ENCODE measurements around the gene PTPRN2. TPM values are rescaled to one million over a fixed set of nuclear protein-coding genes. Genes with fewer than 3 reads are reported as not detected.
A peak's percentile ranks its signal among the peaks of the same experiment; 100 is the strongest.
"Not testable (repeated sequence)": the region's sequence is repeated elsewhere in the genome, so short reads cannot be mapped to it uniquely, and the experiment has no call there.

The PTPRN2 gene
- total RNA-seq, 1 experiment from 2014 or later = 1.1 TPM

- POLR2A ChIA-PET = no interaction called here
- CTCF ChIA-PET = no interaction called here
- BruUV-seq (replicated peaks) = no TSS peak
- in situ Hi-C loops (cut with HindIII; ENCODE audit: low pct_unique_long_range_greater_than_20kb, low sequenced_read_pairs) = no loop called here
- Histone ChIP-seq H3K4me1 (ENCODE audit: control insufficient read depth, insufficient read depth, low read length) (no peaks in the 10 kb centered on the region), H3K9me3 (ENCODE audit: control insufficient read depth, insufficient read depth, low read depth, low read length) (no peaks in the 10 kb centered on the region), H3K27me3 (ENCODE audit: control insufficient read depth, insufficient read depth, low read length) (no peaks in the 10 kb centered on the region), H3K36me3 (ENCODE audit: control insufficient read depth, insufficient read depth, low read length) (no peaks in the 10 kb centered on the region), H3K27ac (ENCODE audit: low read length) (no peak overlapping the region), H3K4me3 (ENCODE audit: low read depth in 2 of 2, low read length in 2 of 2) (no peak overlapping the region)
- no peak for DNase-seq (ENCODE audit: low read depth, low spot score)
- TF ChIP-seq POLR2AphosphoS5 (IDR thresholded peaks at IDR 0.05; ENCODE audit: low read depth, low read length) (no peak), CTCF (IDR thresholded peaks at IDR 0.05) (no peak), SIN3A (IDR thresholded peaks at IDR 0.05; ENCODE audit: borderline replicate concordance, insufficient read depth, low read depth, low read length) (no peak), REST (IDR thresholded peaks at IDR 0.05; ENCODE audit: insufficient read depth in 1 of 2, low read depth in 2 of 2, low read length in 1 of 2) (no peak), TCF7L2 (IDR thresholded peaks at IDR 0.05; ENCODE audit: low read depth, low read length) (no peak)
- intact Hi-C loops (cut with micrococcal nuclease; ENCODE audit: unreplicated experiment) = no loop called here
- ATAC-seq = peak; percentile 50; the same call in 1 of the 2 replicates
Observed at GRCh38 chr7:158524749-158525635, 62.6 kb downstream of the PTPRN2 start.

- CTCF ChIA-PET; in situ Hi-C loops (cut with HindIII; ENCODE audit: low pct_unique_long_range_greater_than_20kb, low sequenced_read_pairs); ATAC-seq: not testable (repeated sequence)
Observed at GRCh38 chr7:158524286-158524685, 63.3 kb downstream of the PTPRN2 start.

GRCh38 chr7:158523877-158524276, 63.7 kb downstream of the PTPRN2 start:
- intact Hi-C loops (cut with micrococcal nuclease; ENCODE audit: unreplicated experiment); POLR2A ChIA-PET; H3K4me1 ChIP-seq (ENCODE audit: control insufficient read depth, insufficient read depth, low read length); BruUV-seq (replicated peaks); DNase-seq (ENCODE audit: low read depth, low spot score); H3K9me3 ChIP-seq (ENCODE audit: control insufficient read depth, insufficient read depth, low read depth, low read length); CTCF ChIA-PET; H3K27ac ChIP-seq (ENCODE audit: low read length); H3K36me3 ChIP-seq (ENCODE audit: control insufficient read depth, insufficient read depth, low read length); H3K27me3 ChIP-seq (ENCODE audit: control insufficient read depth, insufficient read depth, low read length); H3K4me3 ChIP-seq (ENCODE audit: low read depth in 2 of 2, low read length in 2 of 2); ATAC-seq; in situ Hi-C loops (cut with HindIII; ENCODE audit: low pct_unique_long_range_greater_than_20kb, low sequenced_read_pairs): not testable (repeated sequence)

More at GRCh38 chr7:158524286-158524685, 63.3 kb downstream of the PTPRN2 start:
- DNase-seq (ENCODE audit: low read depth, low spot score); H3K4me3 ChIP-seq (ENCODE audit: low read depth in 2 of 2, low read length in 2 of 2); H3K9me3 ChIP-seq (ENCODE audit: control insufficient read depth, insufficient read depth, low read depth, low read length); BruUV-seq (replicated peaks); POLR2A ChIA-PET; H3K4me1 ChIP-seq (ENCODE audit: control insufficient read depth, insufficient read depth, low read length); H3K27me3 ChIP-seq (ENCODE audit: control insufficient read depth, insufficient read depth, low read length); H3K27ac ChIP-seq (ENCODE audit: low read length); intact Hi-C loops (cut with micrococcal nuclease; ENCODE audit: unreplicated experiment); H3K36me3 ChIP-seq (ENCODE audit: control insufficient read depth, insufficient read depth, low read length): not testable (repeated sequence)

DNA sequence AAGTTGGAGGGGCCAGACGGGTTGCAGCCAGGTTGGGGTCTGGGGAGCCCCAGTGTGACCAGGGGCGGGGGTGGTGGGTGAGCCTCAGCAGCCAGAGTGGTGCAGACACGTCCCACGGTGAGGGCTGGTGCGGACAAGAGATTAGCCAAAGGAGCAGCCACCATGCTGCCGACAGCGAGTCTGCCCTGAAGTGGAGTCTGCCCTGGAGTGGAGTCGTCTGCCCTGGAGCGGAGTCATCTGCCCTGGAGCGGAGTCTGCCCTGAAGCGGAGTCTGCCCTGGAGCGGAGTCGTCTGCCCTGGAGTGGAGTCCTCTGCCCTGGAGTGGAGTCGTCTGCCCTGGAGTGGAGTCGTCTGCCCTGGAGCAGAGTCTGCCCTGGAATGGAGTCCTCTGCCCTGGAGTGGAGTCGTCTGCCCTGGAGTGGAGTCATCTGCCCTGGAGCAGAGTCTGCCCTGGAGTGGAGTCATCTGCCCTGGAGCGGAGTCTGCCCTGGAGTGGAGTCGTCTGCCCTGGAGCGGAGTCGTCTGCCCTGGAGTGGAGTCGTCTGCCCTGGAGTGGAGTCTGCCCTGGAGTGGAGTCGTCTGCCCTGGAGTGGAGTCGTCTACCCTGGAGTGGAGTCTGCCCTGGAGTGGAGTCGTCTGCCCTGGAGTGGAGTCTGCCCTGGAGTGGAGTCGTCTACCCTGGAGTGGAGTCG, 64.3 kb downstream of the PTPRN2 start:
- H3K4me1 ChIP-seq (ENCODE audit: control insufficient read depth, insufficient read depth, low read length); intact Hi-C loops (cut with micrococcal nuclease; ENCODE audit: unreplicated experiment); H3K4me3 ChIP-seq (ENCODE audit: low read depth in 2 of 2, low read length in 2 of 2); CTCF ChIA-PET; H3K27ac ChIP-seq (ENCODE audit: low read length); DNase-seq (ENCODE audit: low read depth, low spot score); POLR2A ChIA-PET; H3K27me3 ChIP-seq (ENCODE audit: control insufficient read depth, insufficient read depth, low read length); in situ Hi-C loops (cut with HindIII; ENCODE audit: low pct_unique_long_range_greater_than_20kb, low sequenced_read_pairs); ATAC-seq; BruUV-seq (replicated peaks); H3K36me3 ChIP-seq (ENCODE audit: control insufficient read depth, insufficient read depth, low read length); H3K9me3 ChIP-seq (ENCODE audit: control insufficient read depth, insufficient read depth, low read depth, low read length): not testable (repeated sequence)

GRCh38 chr7:158521795-158522194, 65.8 kb downstream of the PTPRN2 start:
- POLR2A ChIA-PET; DNase-seq (ENCODE audit: low read depth, low spot score); H3K4me3 ChIP-seq (ENCODE audit: low read depth in 2 of 2, low read length in 2 of 2); ATAC-seq; CTCF ChIA-PET; H3K9me3 ChIP-seq (ENCODE audit: control insufficient read depth, insufficient read depth, low read depth, low read length); H3K27ac ChIP-seq (ENCODE audit: low read length); H3K36me3 ChIP-seq (ENCODE audit: control insufficient read depth, insufficient read depth, low read length); in situ Hi-C loops (cut with HindIII; ENCODE audit: low pct_unique_long_range_greater_than_20kb, low sequenced_read_pairs); BruUV-seq (replicated peaks); H3K4me1 ChIP-seq (ENCODE audit: control insufficient read depth, insufficient read depth, low read length); H3K27me3 ChIP-seq (ENCODE audit: control insufficient read depth, insufficient read depth, low read length); intact Hi-C loops (cut with micrococcal nuclease; ENCODE audit: unreplicated experiment): not testable (repeated sequence)
